GM12864 (cell line): ENCODE results near the gene SCYGR7.
"Not testable (repeated sequence)": the region's sequence is repeated elsewhere in the genome, so short reads cannot be mapped to it uniquely, and the experiment has no call there.

Experiments used
- DNase-seq: peaks from one replicate; pipeline ENCODE4 v3.0.0-alpha.2; 2011; ENCODE audit warnings: low read depth
- H3K4me3 ChIP-seq: 2 replicates; pipeline ENCODE4 v1.5.1; 2011; ENCODE audit warnings: mild to moderate bottlenecking, low read depth, low read length, control low read depth
- CTCF ChIP-seq: IDR thresholded peaks from 2 replicates; pipeline ENCODE4 v1.5.1; 2011; ENCODE audit warnings: low read depth, mild to moderate bottlenecking, moderate library complexity, low read length, control low read depth, inconsistent platforms; ENCODE audit errors: missing control alignments

SCYGR7 gene

GRCh38 chr2:227720680-227721079, 7.5 kb upstream of the SCYGR7 start:
- H3K4me3 ChIP-seq, result no peak overlapping the region
- DNase-seq, result no peak
- no peak for TF ChIP-seq CTCF

GRCh38 chr2:227722821-227723220, 5.3 kb upstream of the SCYGR7 start:
- not testable (repeated sequence) for DNase-seq, H3K4me3 ChIP-seq

- DNase-seq, result no peak
- H3K4me3 ChIP-seq, result no peak within 1 kb of the TSS
- no peak for TF ChIP-seq CTCF
These were observed 3.6 kb upstream of the SCYGR7 start, which contains the start of gene SCYGR6 for GRCh38 chr2:227724394-227725039. SCYGR6 (minus strand) TSS chr2:227724757; CDS start chr2:227724757, 0 bp downstream.

- no peak for DNase-seq
- no peak for TF ChIP-seq CTCF
These were observed 11.2 kb downstream of the SCYGR7 start for GRCh38 chr2:227739351-227739750.

GRCh38 chr2:227740705-227741104, 12.6 kb downstream of the SCYGR7 start:
- not testable (repeated sequence) for H3K4me3 ChIP-seq, DNase-seq
- TF ChIP-seq CTCF, result peak; percentile 25

More at GRCh38 chr2:227739351-227739750, 11.2 kb downstream of the SCYGR7 start:
- H3K4me3 ChIP-seq, result no peak overlapping the region

- H3K4me3 ChIP-seq, result no peak within 1 kb of the TSS
- TF ChIP-seq CTCF, result no peak
These were observed 17.5 kb downstream of the SCYGR7 start, which contains the start of gene SCYGR8 for GRCh38 chr2:227745594-227745993. SCYGR8 (plus strand) TSS chr2:227745894; CDS start chr2:227745894, 0 bp downstream.

GRCh38 chr2:227748079-227748478, 19.9 kb downstream of the SCYGR7 start:
- TF ChIP-seq CTCF, result peak; percentile 50
- no peak for DNase-seq
- no peak overlapping the region for H3K4me3 ChIP-seq

More at GRCh38 chr2:227745594-227745993, 17.5 kb downstream of the SCYGR7 start, which contains the start of gene SCYGR8:
- DNase-seq, result no peak

- H3K4me3 ChIP-seq, result not testable (repeated sequence)
These were observed 28.1 kb downstream of the SCYGR7 start for GRCh38 chr2:227756261-227756660.

More at GRCh38 chr2:227756261-227756660, 28.1 kb downstream of the SCYGR7 start:
- not testable (repeated sequence) for DNase-seq
